Aorta (tissue), 5 donors: ENCODE results near the gene USP24. TPM values are rescaled to one million over a fixed set of nuclear protein-coding genes. Genes with fewer than 3 reads are reported as not detected.

Source experiments
- ATAC-seq: fragments of 200-7000 bp; cut with Tn5 transposase; one replicate; pipeline ENCODE4 v1.9.1; 2022; ENCODE audit warnings: moderate library complexity; ENCODE audit not compliant: low FRiP score
- DNase-seq, 2 donors: peaks; one replicate each; pipeline ENCODE4 v3.0.0-alpha.2; 2020
- H3K27ac ChIP-seq, 2 donors: one replicate each; pipeline ENCODE4 v1.5.1; 2013; ENCODE audit warnings: low read length in 2 of 2, mild to moderate bottlenecking in 2 of 2, moderate library complexity in 2 of 2, control low read depth in 1 of 2, inconsistent platforms in 1 of 2, low read depth in 1 of 2
- H3K27me3 ChIP-seq, 2 donors: one replicate each; pipeline ENCODE4 v1.6.1; 2013; ENCODE audit warnings: control low read depth in 1 of 2, low read length in 1 of 2, mild to moderate bottlenecking in 1 of 2, moderate library complexity in 1 of 2; ENCODE audit not compliant: insufficient read depth in 2 of 2, control insufficient read depth in 1 of 2
- H3K36me3 ChIP-seq, 2 donors: one replicate each; pipeline ENCODE4 v1.6.1; 2013; ENCODE audit warnings: control low read depth in 1 of 2, low read length in 1 of 2, mild to moderate bottlenecking in 1 of 2; ENCODE audit not compliant: insufficient read depth in 2 of 2, control insufficient read depth in 1 of 2
- H3K4me1 ChIP-seq, 2 donors: one replicate each; pipeline ENCODE4 v1.6.1; 2013; ENCODE audit warnings: low read length in 2 of 2, control low read depth in 1 of 2, mild to moderate bottlenecking in 1 of 2, moderate library complexity in 1 of 2; ENCODE audit not compliant: insufficient read depth in 2 of 2, control insufficient read depth in 1 of 2
- H3K4me3 ChIP-seq, 2 donors: one replicate each; pipeline ENCODE4 v1.5.1; 2013; ENCODE audit warnings: low read length in 2 of 2, control low read depth in 1 of 2, mild to moderate bottlenecking in 1 of 2
- H3K9me3 ChIP-seq: one replicate; pipeline ENCODE4 v1.6.1; 2013; ENCODE audit warnings: mild to moderate bottlenecking, low read length; ENCODE audit not compliant: control insufficient read depth
- WGBS, 2 donors: extraction: QIAGEN DNeasy Blood & Tissue Kit; methylation state at CpG; one replicate each; pipeline ENCODE4 v1.1.7; 2013; 5-methylcytosine and 5-hydroxymethylcytosine counted together
- intact Hi-C, 2 donors: fragments of 100-400 bp; cut with DNase I; formaldehyde crosslinking; loops; one replicate each; pipeline versions ENCODE4 v1.14.2 to v1.15.0; 2022
- polyA plus RNA-seq, 2 donors: library from polyadenylated mRNA; stranded (reverse); fragments of 200-250 nt; gene quantifications; one replicate each; pipeline ENCODE4 v1.2.3, GENCODE V29; 2013
- total RNA-seq, 2 donors: library from RNA; stranded (reverse); fragmentation: NEBNext Ultra II Directional; extraction: Animal tissue kit (Norgen Biotek cat#: 25700); gene quantifications; one replicate each; pipeline ENCODE4 v1.2.1, GENCODE V29; 2021
- donor health status: healthy with polysubstance abuse.
- donor health status: Bipolar disorder and iron deficiency.
- donor health status: DM: no; HTN: no; CAD: no.
- donor health status: DM: no; HTN: no; CAD: no.
- donor health status: DM: yes; HTN: yes; CAD: no.

USP24 gene
- total and polyA plus RNA-seq, 4 donors, result 4.4 to 54.4 (median 29.8) TPM

DNA sequence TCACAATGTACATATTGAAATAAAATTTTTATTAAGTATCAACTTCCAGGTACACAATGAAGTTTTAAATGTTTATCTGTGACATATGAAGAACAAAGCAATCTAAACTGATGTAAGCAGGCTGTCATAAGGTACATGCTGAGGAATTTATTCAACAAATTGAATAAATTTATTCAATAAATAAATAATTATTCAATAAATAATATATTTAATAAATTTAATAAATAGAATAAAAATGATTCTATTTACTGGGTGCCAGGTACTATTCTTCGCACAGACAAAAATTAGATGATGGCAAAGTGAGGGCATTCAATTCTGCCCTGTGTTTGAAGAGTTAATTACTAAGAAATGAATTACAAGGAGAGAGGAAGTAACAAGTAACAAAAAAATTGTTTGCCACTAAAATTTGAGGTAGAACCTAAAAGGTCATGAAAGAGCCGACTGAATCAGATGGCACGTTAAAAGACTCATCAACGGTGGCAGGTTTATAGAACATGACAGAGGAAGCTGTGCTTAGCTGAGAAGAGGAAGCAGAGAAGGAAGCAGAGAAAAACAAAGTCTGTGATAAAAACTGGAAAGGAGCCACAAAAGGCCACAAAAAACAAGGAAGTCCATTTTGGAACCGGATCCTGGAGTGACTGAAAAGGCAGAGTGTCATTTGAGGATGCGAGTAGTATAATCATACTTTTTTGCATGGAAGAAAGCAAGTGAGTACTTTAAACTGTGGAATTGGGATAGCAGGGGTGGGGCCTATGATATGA lies 2.2 kb upstream of the USP24 start:
- WGBS, 2 donors, result 66 to 68% methylated on average over 6 of the region's 6 CpGs
- no peak for ATAC-seq
- Histone ChIP-seq H3K4me3 (no peak overlapping the region), H3K27me3 (no peaks in the 10 kb centered on the region), H3K27ac (no peak overlapping the region), H3K9me3 (no peaks in the 10 kb centered on the region), H3K36me3 (no peaks in the 10 kb centered on the region), H3K4me1 (peaks cover 0 to 3% of the 10 kb centered on the region in 2 donors)
- no peak for DNase-seq
- intact Hi-C loops, result loop anchor here in 1 of 2 donors (10.0 kb wide), 1 partner anchor 73 kb away; no protein-coding TSS in a partner anchor

DNA sequence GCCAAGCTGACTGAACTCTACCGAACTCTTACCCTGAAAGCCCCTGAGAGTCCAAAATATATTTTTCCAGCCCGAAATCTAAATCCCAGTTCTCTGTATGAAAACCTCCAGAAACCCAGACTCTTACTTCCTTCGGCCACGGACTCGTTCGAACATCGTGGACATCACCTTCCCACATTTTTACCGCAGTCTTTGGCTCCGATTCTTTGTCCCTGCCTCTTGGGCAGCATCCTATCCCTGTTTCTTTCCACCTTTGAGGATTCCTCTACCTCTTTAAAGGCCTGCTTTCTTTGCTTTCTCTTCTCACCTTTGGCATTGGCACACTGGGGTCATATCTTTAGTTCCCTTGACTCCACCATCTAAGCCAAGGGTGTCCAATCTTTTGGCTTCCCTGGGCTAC lies 932 bp upstream of the USP24 start:
- H3K4me3 ChIP-seq, result peak overlapping the region; percentile 89 to 94
- H3K36me3 ChIP-seq, result no peaks in the 10 kb centered on the region
- DNase-seq (no peak), ATAC-seq (no peak)
- H3K27me3 ChIP-seq, result no peaks in the 10 kb centered on the region
- intact Hi-C loops, result loop anchor here in 1 of 2 donors (10.0 kb wide), 1 partner anchor 71 kb away; no protein-coding TSS in a partner anchor
- 17 to 24% methylated on average over 9 of the region's 9 CpGs for WGBS, 2 donors
- H3K9me3 ChIP-seq, result no peaks in the 10 kb centered on the region
- peaks cover 0 to 3% of the 10 kb centered on the region in 2 donors for H3K4me1 ChIP-seq
- H3K27ac ChIP-seq, result peak overlapping the region; percentile 34 to 96

DNA sequence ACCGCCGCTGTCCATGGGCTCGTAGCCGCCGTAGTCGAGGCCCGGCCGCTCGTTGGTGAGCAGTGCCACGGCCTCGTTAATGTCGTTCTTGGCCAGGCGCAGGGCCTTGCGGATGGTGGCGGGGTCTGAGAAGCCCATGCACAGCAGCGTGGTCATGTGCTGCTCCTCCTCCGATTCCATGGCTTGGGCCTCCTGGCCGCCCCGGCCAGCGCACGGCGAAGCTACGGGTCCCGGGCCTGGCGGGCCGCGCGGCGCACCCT lies 300 bp downstream of the USP24 start:
- 0% methylated on average over 25 to 29 of the region's 29 CpGs for WGBS, 2 donors
- ATAC-seq, result no peak
- intact Hi-C loops, result loop anchor here in 1 of 2 donors (10.0 kb wide), 1 partner anchor 70 kb away; no protein-coding TSS in a partner anchor

DNA sequence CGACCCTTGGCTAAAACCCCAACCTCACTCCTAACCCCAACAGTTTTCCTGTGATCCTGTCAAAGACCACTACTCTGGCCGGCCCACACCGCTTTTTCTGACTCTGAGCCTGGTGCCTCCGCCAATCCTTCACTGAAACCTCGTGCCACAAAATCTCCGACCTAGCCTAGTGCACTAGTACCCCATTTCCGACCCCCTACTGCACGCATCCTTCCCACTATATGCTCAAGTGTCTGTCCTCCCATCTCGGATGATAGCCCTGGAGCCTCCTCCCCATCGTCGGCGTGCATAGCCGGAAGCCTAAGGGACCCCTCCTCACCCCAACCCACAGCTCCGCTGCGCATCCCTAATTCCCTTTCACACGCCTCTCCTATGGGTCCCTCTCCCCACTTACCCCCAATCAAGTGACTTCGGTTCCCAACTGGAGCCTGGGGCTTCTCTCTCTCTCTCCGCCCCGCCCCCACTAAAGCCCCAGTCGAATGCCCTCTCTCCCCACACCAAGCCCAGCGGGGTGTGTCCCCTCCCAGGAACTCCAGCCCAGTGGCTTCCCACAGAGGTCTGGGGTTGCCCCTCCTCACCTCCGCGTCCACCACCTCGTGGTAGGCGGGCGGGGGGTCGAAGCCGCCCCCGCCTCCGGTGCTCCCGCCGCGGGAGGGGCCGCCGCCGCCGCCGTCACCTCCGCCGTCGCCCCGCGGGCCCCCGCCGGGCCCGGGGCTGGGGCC lies 791 bp downstream of the USP24 start:
- DNase-seq, result peak; percentile 53 to 83
- Histone ChIP-seq H3K9me3 (no peaks in the 10 kb centered on the region), H3K36me3 (no peaks in the 10 kb centered on the region), H3K4me1 (peaks cover 0 to 3% of the 10 kb centered on the region in 2 donors), H3K4me3 (peak overlapping the region; percentile 89 to 94), H3K27me3 (no peaks in the 10 kb centered on the region), H3K27ac (peak overlapping the region; percentile 28 to 34)
- ATAC-seq, result peak; percentile 46
- 0 to 1% methylated on average over 30 to 46 of the region's 46 CpGs for WGBS, 2 donors
- intact Hi-C loops, result loop anchor here in 1 of 2 donors (10.0 kb wide), 1 partner anchor 70 kb away; no protein-coding TSS in a partner anchor

More for the DNA sequence above, 300 bp downstream of the USP24 start:
- Histone ChIP-seq H3K4me3 (peak overlapping the region; percentile 89 to 94), H3K36me3 (no peaks in the 10 kb centered on the region), H3K4me1 (peaks cover 0 to 3% of the 10 kb centered on the region in 2 donors), H3K27me3 (no peaks in the 10 kb centered on the region), H3K9me3 (no peaks in the 10 kb centered on the region), H3K27ac (peak overlapping the region; percentile 28 to 34)
- DNase-seq, result peak; percentile 48 to 81

DNA sequence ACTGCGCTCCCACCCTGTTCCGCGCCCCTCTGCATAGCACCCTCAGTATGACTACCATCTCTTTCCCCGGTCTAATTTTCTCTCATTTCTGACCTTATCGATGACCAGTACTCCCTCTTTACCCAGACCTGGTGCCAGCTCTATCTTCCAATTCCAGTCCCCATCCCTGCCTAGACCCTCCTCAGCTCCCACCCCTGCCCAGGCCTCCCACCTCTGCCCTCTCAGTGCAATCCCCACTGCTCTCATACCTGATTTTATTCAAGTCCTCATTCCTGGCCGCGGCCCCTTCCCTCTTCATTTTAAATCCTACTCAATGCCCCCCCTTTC lies 1.3 kb downstream of the USP24 start:
- H3K9me3 ChIP-seq, result no peaks in the 10 kb centered on the region
- ATAC-seq (no peak), DNase-seq (no peak)
- H3K27ac ChIP-seq, result no peak overlapping the region
- H3K27me3 ChIP-seq, result no peaks in the 10 kb centered on the region
- peaks cover 0 to 3% of the 10 kb centered on the region in 2 donors for H3K4me1 ChIP-seq
- H3K4me3 ChIP-seq, result peak overlapping the region; percentile 89 to 94
- 27 to 31% methylated on average over 7 of the region's 7 CpGs for WGBS, 2 donors
- H3K36me3 ChIP-seq, result no peaks in the 10 kb centered on the region
- intact Hi-C loops, result loop anchor here in 1 of 2 donors (10.0 kb wide), 1 partner anchor 69 kb away; no protein-coding TSS in a partner anchor

DNA sequence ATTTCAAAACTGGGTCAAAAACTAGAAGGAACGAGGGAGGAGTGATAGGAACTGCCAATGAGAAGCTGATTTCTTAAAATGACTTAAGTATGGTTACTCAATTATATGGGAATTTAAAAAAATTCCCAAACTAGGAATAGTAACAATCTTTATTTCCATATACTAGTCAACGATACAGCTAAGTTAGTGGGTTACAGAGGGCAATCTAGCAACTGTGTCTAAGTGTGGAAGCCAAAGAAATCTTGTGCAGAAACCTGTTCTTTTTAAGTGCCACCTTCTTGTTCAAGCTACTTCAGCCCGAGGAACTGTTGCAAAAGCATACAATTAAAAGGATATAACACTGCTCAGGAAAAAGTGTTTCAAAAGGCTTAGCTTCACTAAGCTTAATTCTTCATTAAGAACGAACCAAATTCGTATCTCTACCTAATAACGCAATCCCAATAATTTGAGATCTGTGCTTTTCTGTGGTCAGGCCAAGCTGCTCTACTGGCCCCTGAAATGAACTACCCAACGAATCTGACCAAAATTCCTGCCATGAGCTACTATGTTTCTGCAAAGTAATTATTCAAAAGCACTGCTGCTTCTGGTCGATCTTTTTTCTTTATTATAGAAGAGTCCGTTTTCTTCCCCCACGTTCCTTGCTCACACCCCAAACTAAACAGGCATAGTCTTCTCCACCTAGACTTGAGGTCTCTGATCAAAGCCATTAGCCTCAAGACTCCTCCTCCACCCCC lies 1.8 kb downstream of the USP24 start:
- 33 to 41% methylated on average over 10 of the region's 10 CpGs for WGBS, 2 donors
- H3K4me3 ChIP-seq, result peak overlapping the region in 1 of 2 donors; percentile 89
- no peaks in the 10 kb centered on the region for H3K36me3 ChIP-seq
- H3K9me3 ChIP-seq, result no peaks in the 10 kb centered on the region
- no peaks in the 10 kb centered on the region for H3K27me3 ChIP-seq
- DNase-seq, result no peak
- no peak for ATAC-seq
- H3K27ac ChIP-seq, result no peak overlapping the region
- intact Hi-C loops, result loop anchor here in 1 of 2 donors (10.0 kb wide), 1 partner anchor 69 kb away; no protein-coding TSS in a partner anchor
- H3K4me1 ChIP-seq, result peaks cover 0 to 3% of the 10 kb centered on the region in 2 donors

DNA sequence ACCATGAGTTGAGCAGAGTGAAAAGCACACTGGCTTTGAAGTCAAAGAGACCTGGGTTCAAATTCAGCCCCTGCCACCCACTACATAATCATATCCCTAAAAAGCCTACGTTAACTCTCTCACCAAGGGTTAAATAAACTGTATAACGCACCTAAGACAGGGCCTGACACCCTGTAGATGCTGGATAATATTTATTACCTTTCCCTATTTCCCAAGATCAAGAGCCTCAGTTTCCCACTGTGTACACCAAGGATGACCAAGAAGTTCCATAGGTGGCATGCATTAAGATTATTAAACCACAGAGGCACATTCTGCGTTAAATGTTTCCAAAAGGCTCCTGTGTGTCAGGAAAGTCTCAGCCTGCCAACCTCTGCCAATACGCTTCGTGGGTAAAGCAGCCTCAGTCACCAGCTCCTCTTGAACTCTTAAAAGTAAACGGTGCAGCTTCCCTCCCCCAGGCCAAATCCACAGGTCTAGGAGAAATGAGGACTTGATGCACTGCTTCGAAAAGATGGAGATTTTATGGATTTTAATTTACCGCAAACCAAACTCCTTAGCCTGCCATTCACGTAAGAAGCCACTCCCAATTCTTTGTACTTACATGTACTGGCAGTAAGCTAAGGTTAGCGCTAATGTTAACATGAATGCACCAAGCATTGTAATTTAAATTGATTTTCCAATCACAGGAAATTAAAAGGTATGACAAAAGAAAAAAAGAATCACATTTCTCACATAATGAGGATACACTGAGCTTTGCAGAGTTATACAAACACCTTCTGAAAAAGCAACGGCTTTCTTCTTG lies 2.6 kb downstream of the USP24 start:
- Histone ChIP-seq H3K4me1 (peaks cover 0 to 3% of the 10 kb centered on the region in 2 donors), H3K36me3 (no peaks in the 10 kb centered on the region), H3K4me3 (no peak overlapping the region), H3K27me3 (no peaks in the 10 kb centered on the region), H3K9me3 (no peaks in the 10 kb centered on the region), H3K27ac (peak overlapping the region; percentile 13 to 46)
- ATAC-seq (no peak), DNase-seq (no peak)
- WGBS, 2 donors, result 64 to 70% methylated on average over 11 of the region's 11 CpGs
- intact Hi-C loops, result loop anchor here in 1 of 2 donors (10.0 kb wide), 1 partner anchor 68 kb away; no protein-coding TSS in a partner anchor

DNA sequence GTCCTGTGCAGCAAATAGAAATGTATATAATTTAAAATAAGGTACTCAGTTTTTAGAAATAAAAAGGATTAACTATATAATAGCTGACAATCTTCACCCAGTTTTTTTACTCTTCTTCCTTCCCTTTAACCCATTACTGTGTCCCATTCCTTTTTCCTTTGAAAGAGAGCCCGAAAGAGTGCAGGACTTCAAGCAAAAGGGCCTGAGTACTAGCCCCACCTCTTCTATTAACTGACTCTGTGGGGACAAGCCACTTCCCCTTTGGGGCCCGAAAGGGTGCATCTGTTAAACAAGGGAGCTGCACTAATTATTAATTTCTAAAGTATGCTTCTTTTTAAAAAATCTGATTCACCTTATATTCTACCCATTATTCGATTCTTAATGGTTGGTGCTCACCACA lies 3.3 kb downstream of the USP24 start:
- peaks cover 0 to under 1% of the 10 kb centered on the region in 2 donors for H3K36me3 ChIP-seq
- 80 to 83% methylated on average over 3 of the region's 3 CpGs for WGBS, 2 donors
- H3K4me1 ChIP-seq, result peaks cover 0 to 3% of the 10 kb centered on the region in 2 donors
- no peak for DNase-seq
- intact Hi-C loops, result loop anchor here in 1 of 2 donors (10.0 kb wide), 1 partner anchor 67 kb away; no protein-coding TSS in a partner anchor
- no peak overlapping the region for H3K4me3 ChIP-seq
- H3K9me3 ChIP-seq, result no peaks in the 10 kb centered on the region
- H3K27me3 ChIP-seq, result no peaks in the 10 kb centered on the region
- no peak for ATAC-seq
- peak overlapping the region in 1 of 2 donors; percentile 46 for H3K27ac ChIP-seq
